H1 (cell line): ENCODE data around the gene C1QL1. TPM values are rescaled to one million over a fixed set of nuclear protein-coding genes. Genes with fewer than 3 reads are reported as not detected.

Experiments used
- CTCF ChIA-PET: fragments of 300-600 bp; sonication (Branson Sonifier 250); formaldehyde crosslinking; loops from one replicate; lab custom pipeline; 2021; ENCODE audit not compliant: partially characterized antibody; lab: Charles Lee
- POLR2A ChIA-PET: fragments of 300-600 bp; sonication (Branson Sonifier 250); formaldehyde crosslinking; loops from one replicate; lab custom pipeline; 2021; ENCODE audit warnings: inconsistent platforms; ENCODE audit not compliant: partially characterized antibody; lab: Charles Lee
- DNase-seq, 2 experiments: peaks; one replicate each; pipeline versions ENCODE4 v3.0.0 to v3.0.0-alpha.2; 2010 to 2022; ENCODE audit warnings: low spot score in 2 of 2, low read depth in 1 of 2, mixed read lengths in 1 of 2
- FAIRE-seq: peaks from 2 replicates; lab custom pipeline; 2011; peaks lifted over from hg19 to GRCh38; lab: Jason Lieb, UNC
- H2AFZ ChIP-seq: 2 replicates; pipeline ENCODE4 v1.8.1; 2012; ENCODE audit warnings: low read length, inconsistent platforms
- H2AK5ac ChIP-seq: 2 replicates; pipeline ENCODE4 v1.6.1; 2013; ENCODE audit warnings: low read depth, low read length
- H2BK120ac ChIP-seq: replicated peaks from 2 replicates; pipeline ENCODE3; 2013; ENCODE audit warnings: low read depth, low read length, inconsistent platforms
- H2BK12ac ChIP-seq: 2 replicates; pipeline ENCODE4 v1.6.1; 2013; ENCODE audit warnings: low read depth, low read length
- H2BK15ac ChIP-seq: 2 replicates; pipeline ENCODE4 v1.6.1; 2013; ENCODE audit warnings: low read length
- H2BK20ac ChIP-seq: 2 replicates; pipeline ENCODE4 v1.6.1; 2013; ENCODE audit warnings: low read length
- H2BK5ac ChIP-seq: 2 replicates; pipeline ENCODE4 v1.6.1; 2013; ENCODE audit warnings: low read depth, low read length
- H3K14ac ChIP-seq: 2 replicates; pipeline ENCODE4 v1.6.1; 2013; ENCODE audit warnings: inconsistent platforms; ENCODE audit not compliant: insufficient read length
- H3K18ac ChIP-seq: 2 replicates; pipeline ENCODE4 v1.6.1; 2013; ENCODE audit warnings: low read length; ENCODE audit errors: extremely low read depth
- H3K23ac ChIP-seq: 2 replicates; pipeline ENCODE4 v1.6.1; 2013; ENCODE audit warnings: inconsistent platforms; ENCODE audit not compliant: insufficient read length
- H3K23me2 ChIP-seq: 2 replicates; pipeline ENCODE4 v1.6.1; 2013; ENCODE audit warnings: low read depth, low read length
- H3K27ac ChIP-seq: 2 replicates; pipeline ENCODE4 v1.6.1; 2011; ENCODE audit warnings: low read depth, low read length, inconsistent platforms
- H3K27me3 ChIP-seq, 4 experiments: replicated peaks in 1 of 4; 1 replicate in 1 of 4; 2 replicates in 3 of 4; pipeline versions ENCODE4 v1.6.1 to v1.8.1; 2011 to 2013; ENCODE audit warnings: low read length in 3 of 4, mild to moderate bottlenecking in 3 of 4, inconsistent platforms in 2 of 4, mixed read lengths in 2 of 4, moderate library complexity in 1 of 4; ENCODE audit not compliant: control insufficient read depth in 3 of 4, insufficient read depth in 3 of 4; ENCODE audit errors: extremely low read depth in 1 of 4
- H3K36me3 ChIP-seq, 4 experiments: 2 replicates each; pipeline versions ENCODE4 v1.6.1 to v1.8.1; 2011 to 2013; ENCODE audit warnings: mild to moderate bottlenecking in 4 of 4, low read length in 3 of 4, moderate library complexity in 2 of 4, control low read depth in 1 of 4, inconsistent platforms in 1 of 4; ENCODE audit not compliant: insufficient read depth in 4 of 4, control insufficient read depth in 2 of 4
- H3K4ac ChIP-seq: replicated peaks from 2 replicates; pipeline ENCODE3; 2013; ENCODE audit warnings: low read length, low read depth, mixed read lengths, inconsistent platforms; ENCODE audit not compliant: insufficient read length
- H3K4me1 ChIP-seq, 4 experiments: replicated peaks in 1 of 4; 1 replicate in 1 of 4; 2 replicates in 3 of 4; pipeline versions ENCODE4 v1.6.1 to v1.8.1; 2011 to 2013; ENCODE audit warnings: low read length in 3 of 4, inconsistent platforms in 2 of 4, mixed read lengths in 1 of 4; ENCODE audit not compliant: insufficient read depth in 4 of 4, control insufficient read depth in 3 of 4
- H3K4me2 ChIP-seq, 2 experiments: 2 replicates each; pipeline versions ENCODE4 v1.6.1 to v1.8.1; 2011 to 2013; ENCODE audit warnings: low read depth in 2 of 2, low read length in 2 of 2, control low read depth in 1 of 2, inconsistent platforms in 1 of 2, mild to moderate bottlenecking in 1 of 2; ENCODE audit not compliant: insufficient read depth in 1 of 2
- H3K4me3 ChIP-seq, 4 experiments: fragments of 200-600, 300-600 bp in 1 of 4; sonication (generic), shearing (Covaris generic), sonication (Bioruptor Twin) in 1 of 4; 2 replicates each; pipeline versions ENCODE4 v1.5.1 to v1.8.1; 2011 to 2016; ENCODE audit warnings: low read length in 4 of 4, low read depth in 3 of 4, control low read depth in 2 of 4, inconsistent platforms in 2 of 4, mild to moderate bottlenecking in 2 of 4, mixed read lengths in 1 of 4, moderate library complexity in 1 of 4; ENCODE audit not compliant: insufficient read depth in 2 of 4; ENCODE audit errors: extremely low read depth in 1 of 4
- H3K56ac ChIP-seq: replicated peaks from 2 replicates; pipeline ENCODE3; 2013; ENCODE audit warnings: low read depth, mild to moderate bottlenecking, mixed read lengths, low read length, inconsistent platforms; ENCODE audit not compliant: insufficient read length
- H3K79me1 ChIP-seq: 2 replicates; pipeline ENCODE4 v1.6.1; 2013; ENCODE audit warnings: low read depth, low read length, control low read depth
- H3K79me2 ChIP-seq, 2 experiments: 2 replicates each; pipeline versions ENCODE4 v1.6.1 to v1.8.1; 2012 to 2013; ENCODE audit warnings: low read length in 2 of 2, mild to moderate bottlenecking in 2 of 2, inconsistent platforms in 1 of 2; ENCODE audit not compliant: insufficient read depth in 2 of 2, control insufficient read depth in 1 of 2
- H3K9ac ChIP-seq, 4 experiments: replicated peaks in 1 of 4; 1 replicate in 1 of 4; 2 replicates in 3 of 4; pipeline versions ENCODE4 v1.6.1 to v1.8.1; 2011 to 2013; ENCODE audit warnings: low read depth in 3 of 4, low read length in 3 of 4, control low read depth in 2 of 4, mild to moderate bottlenecking in 2 of 4, moderate library complexity in 2 of 4, inconsistent platforms in 1 of 4; ENCODE audit errors: extremely low read depth in 1 of 4
- H3K9me3 ChIP-seq, 2 experiments: 2 replicates each; pipeline versions ENCODE4 v1.6.1 to v1.8.1; 2012 to 2013; ENCODE audit warnings: mild to moderate bottlenecking in 2 of 2, moderate library complexity in 2 of 2, control low read depth in 1 of 2, inconsistent platforms in 1 of 2, low read depth in 1 of 2, low read length in 1 of 2, mixed read lengths in 1 of 2; ENCODE audit not compliant: insufficient read depth in 2 of 2
- H4K20me1 ChIP-seq, 2 experiments: replicated peaks in 1 of 2; 2 replicates each; pipeline versions ENCODE3 to v1.8.1; 2011 to 2013; ENCODE audit warnings: inconsistent platforms in 2 of 2, low read length in 2 of 2, mild to moderate bottlenecking in 1 of 2; ENCODE audit not compliant: insufficient read depth in 2 of 2, control insufficient read depth in 1 of 2
- H4K5ac ChIP-seq: 2 replicates; pipeline ENCODE4 v1.6.1; 2013; ENCODE audit warnings: low read length, low read depth, mixed read lengths, inconsistent platforms; ENCODE audit not compliant: insufficient read length
- H4K8ac ChIP-seq: 2 replicates; pipeline ENCODE4 v1.8.0; 2013; ENCODE audit warnings: mild to moderate bottlenecking, moderate library complexity, low read length, inconsistent platforms; ENCODE audit not compliant: insufficient read depth; ENCODE audit errors: extremely low read depth
- H4K91ac ChIP-seq: replicated peaks from 2 replicates; pipeline ENCODE3; 2013; ENCODE audit warnings: low read length, mixed read lengths, inconsistent platforms; ENCODE audit not compliant: insufficient read length
- CTBP2 ChIP-seq: IDR thresholded peaks from 2 replicates; pipeline ENCODE4 v1.7.0; 2011; ENCODE audit warnings: borderline replicate concordance, mild to moderate bottlenecking, moderate library complexity, mixed read lengths, low read length; ENCODE audit not compliant: insufficient read depth, insufficient read length
- HDAC6 ChIP-seq: IDR thresholded peaks from one replicate; pipeline ENCODE4 v1.7.1; 2012; ENCODE audit warnings: low read depth, mild to moderate bottlenecking, inconsistent platforms, low read length, moderate library complexity
- JUND ChIP-seq: IDR thresholded peaks from 2 replicates; pipeline ENCODE4 v1.6.1; 2011; ENCODE audit warnings: mild to moderate bottlenecking, improper control_type of control experiment, low read length
- NANOG ChIP-seq: IDR thresholded peaks from 2 replicates; pipeline ENCODE4 v1.6.1; 2011; ENCODE audit warnings: low read length, low read depth, mild to moderate bottlenecking, inconsistent platforms; ENCODE audit not compliant: insufficient read depth, poor library complexity, severe bottlenecking
- SP4 ChIP-seq: IDR thresholded peaks from 2 replicates; pipeline ENCODE4 v1.6.1; 2012; ENCODE audit warnings: low read length, inconsistent platforms
- TBP ChIP-seq: IDR thresholded peaks from 2 replicates; pipeline ENCODE4 v1.6.1; 2011; ENCODE audit warnings: low read depth, low read length, improper control_type of control experiment
- WGBS, 2 experiments: shearing (Covaris generic) in 1 of 2; methylation state at CpG; one replicate each; pipeline versions ENCODE4 v1.1.6 to v1.1.7; 2013 to 2015; ENCODE audit warnings: low lambda C conversion rate in 2 of 2, mixed read lengths in 2 of 2, inconsistent platforms in 1 of 2, low coverage in 1 of 2, missing lambda C conversion rate in 1 of 2; ENCODE audit not compliant: insufficient replicate concordance in 2 of 2, insufficient coverage in 1 of 2, insufficient read length in 1 of 2; ENCODE audit errors: extremely low coverage in 1 of 2, missing lambda C conversion rate in 1 of 2; 5-methylcytosine and 5-hydroxymethylcytosine counted together
- polyA plus RNA-seq, 7 experiments: library from polyadenylated mRNA; depleted of rRNA in 3 of 7; stranded (reverse) in 5 of 7; unstranded in 2 of 7; fragments of >200 nt in 5 of 7; fragments of 200-250 nt in 2 of 7; gene quantifications; 1 replicate in 5 of 7; 2 replicates in 1 of 7; 4 replicates in 1 of 7; pipeline versions ENCODE4 v1.2.1 to v1.2.3, GENCODE V29; 2011 to 2013; ENCODE audit warnings: missing spikeins in 2 of 7, mixed read lengths in 2 of 7
- total RNA-seq: library from RNA; stranded (reverse); fragmentation: NEBNext Ultra II Directional; extraction: Animal tissue kit (Norgen Biotek cat#: 25700); gene quantifications from 2 replicates; pipeline ENCODE4 v1.2.1, GENCODE V29; 2021
- TF ChIP-seq, protein P1 (sequence below): IDR thresholded peaks from 2 replicates; pipeline ENCODE4 v1.6.1; 2011; ENCODE audit warnings: low read length, improper control_type of control experiment

The C1QL1 gene
- total and polyA plus RNA-seq, 2 of the 8 experiments (the other 6 are each of a cell fraction or from before 2014, with no cell fraction given), result 7.6 to 10.5 TPM

DNA sequence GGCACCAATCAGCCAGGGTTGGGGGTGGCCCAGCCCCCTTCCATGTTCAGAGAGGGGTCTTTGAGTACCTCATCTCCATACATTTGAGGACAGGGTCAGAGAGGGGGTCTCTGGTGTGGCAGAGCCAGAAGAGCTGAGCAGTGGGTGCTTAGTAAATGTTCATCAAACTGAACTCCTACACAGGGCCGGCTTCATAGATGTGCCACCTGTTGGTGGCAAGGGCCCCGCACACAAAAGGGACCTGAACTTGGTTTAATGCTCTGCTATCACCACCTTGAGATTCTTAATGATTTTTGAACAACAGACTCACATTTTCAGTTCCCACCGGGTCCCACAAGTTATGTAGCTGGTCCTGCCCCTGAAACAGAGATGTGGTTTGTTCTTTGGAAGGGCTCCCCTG lies 9.0 kb upstream of the C1QL1 start:
- no peak overlapping the region; a peak in 1 of 7 replicates for H3K9ac ChIP-seq
- H3K4me2 ChIP-seq, result 0 out of 4 replicates have a peak overlapping the region, but pooled peaks of 1 of the 2 experiments have one; percentile 47
- H3K79me1 ChIP-seq, result no peaks in the 10 kb centered on the region
- H2AK5ac ChIP-seq, result no peak overlapping the region
- no peak overlapping the region for H2BK15ac ChIP-seq
- H3K4me3 ChIP-seq, result no peak overlapping the region
- H3K23me2 ChIP-seq, result peaks cover 5% of the 10 kb centered on the region; the same call in 1 of the 2 replicates
- no peak overlapping the region for H3K23ac ChIP-seq
- H2BK120ac ChIP-seq, result no peak overlapping the region
- H4K8ac ChIP-seq, result no peak overlapping the region; the same call in 1 of the 2 replicates
- FAIRE-seq (no peak), DNase-seq (no peak)
- ChIA-PET CTCF (interaction anchor here (0.6 to 4.8 kb wide), 11 partner anchors 8 to 127 kb away, joined by 3 to 35 read pairs (median 7); partner anchors contain the start of gene C1QL1), POLR2A (interaction anchor here (0.9 to 2.7 kb wide), 5 partner anchors 9 to 84 kb away, joined by 4 to 9 read pairs (median 6); partner anchors contain the start of genes C1QL1 and NMT1)
- H2BK12ac ChIP-seq, result no peak overlapping the region
- H2BK5ac ChIP-seq, result no peak overlapping the region
- no peaks in the 10 kb centered on the region; a peak in 1 of 7 replicates for H3K27me3 ChIP-seq
- no peaks in the 10 kb centered on the region for H4K20me1 ChIP-seq
- WGBS, 2 experiments, result 91% methylated on average over 3 of the region's 3 CpGs; no CpG with 5 or more reads in 1 of the 2 experiments
- no peaks in the 10 kb centered on the region for H3K36me3 ChIP-seq
- no peak overlapping the region for H2AFZ ChIP-seq
- no peak overlapping the region for H3K56ac ChIP-seq
- H4K91ac ChIP-seq, result no peak overlapping the region
- no peak overlapping the region for H4K5ac ChIP-seq
- H3K4ac ChIP-seq, result no peak overlapping the region
- H3K14ac ChIP-seq, result no peak overlapping the region
- H3K79me2 ChIP-seq, result no peaks in the 10 kb centered on the region
- H3K27ac ChIP-seq, result no peak overlapping the region
- H2BK20ac ChIP-seq, result no peak overlapping the region
- H3K18ac ChIP-seq, result no peak overlapping the region
- no peaks in the 10 kb centered on the region for H3K9me3 ChIP-seq
- H3K4me1 ChIP-seq, result peaks cover 0 to 17% (median 10%) of the 10 kb centered on the region in 4 experiments; a peak in 5 of 7 replicates
- TF ChIP-seq HDAC6 (no peak), NANOG (no peak), JUND (no peak), SP4 (no peak), CTBP2 (no peak), TBP (no peak)
- TF ChIP-seq, protein P1, sequence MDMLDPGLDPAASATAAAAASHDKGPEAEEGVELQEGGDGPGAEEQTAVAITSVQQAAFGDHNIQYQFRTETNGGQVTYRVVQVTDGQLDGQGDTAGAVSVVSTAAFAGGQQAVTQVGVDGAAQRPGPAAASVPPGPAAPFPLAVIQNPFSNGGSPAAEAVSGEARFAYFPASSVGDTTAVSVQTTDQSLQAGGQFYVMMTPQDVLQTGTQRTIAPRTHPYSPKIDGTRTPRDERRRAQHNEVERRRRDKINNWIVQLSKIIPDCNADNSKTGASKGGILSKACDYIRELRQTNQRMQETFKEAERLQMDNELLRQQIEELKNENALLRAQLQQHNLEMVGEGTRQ, result no peak
